UCSD-AML1 (cell line): Measurements from ENCODE around the gene C11orf42.
"Not testable (repeated sequence)": the region's sequence is repeated elsewhere in the genome, so short reads cannot be mapped to it uniquely, and the experiment has no call there.

Experiments used
- DNase-seq: peaks from one replicate; lab custom pipeline; 2025; ENCODE audit not compliant: unreplicated experiment; lab: John Stamatoyannopoulos, UW

Gene C11orf42

DNA sequence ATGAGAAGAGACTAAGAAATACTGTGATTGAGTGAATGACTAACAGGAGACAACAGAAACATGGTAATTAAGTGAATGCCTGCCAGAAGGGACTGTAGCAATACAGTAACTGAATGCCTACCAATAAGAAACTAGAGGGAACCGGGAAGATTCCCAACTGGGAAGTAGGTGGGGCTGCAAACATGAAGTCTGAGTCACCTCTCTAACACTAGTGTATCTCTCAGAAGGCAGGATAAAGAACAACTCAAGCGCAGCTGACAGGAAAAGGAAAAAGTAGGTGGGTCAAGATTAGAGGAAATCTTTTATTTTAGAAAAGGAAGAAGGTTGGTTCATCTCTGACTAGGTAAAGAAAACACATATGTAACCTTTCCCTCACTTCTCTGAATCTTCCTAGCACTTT lies 14.0 kb downstream of the C11orf42 start:
- no peak for DNase-seq

DNA sequence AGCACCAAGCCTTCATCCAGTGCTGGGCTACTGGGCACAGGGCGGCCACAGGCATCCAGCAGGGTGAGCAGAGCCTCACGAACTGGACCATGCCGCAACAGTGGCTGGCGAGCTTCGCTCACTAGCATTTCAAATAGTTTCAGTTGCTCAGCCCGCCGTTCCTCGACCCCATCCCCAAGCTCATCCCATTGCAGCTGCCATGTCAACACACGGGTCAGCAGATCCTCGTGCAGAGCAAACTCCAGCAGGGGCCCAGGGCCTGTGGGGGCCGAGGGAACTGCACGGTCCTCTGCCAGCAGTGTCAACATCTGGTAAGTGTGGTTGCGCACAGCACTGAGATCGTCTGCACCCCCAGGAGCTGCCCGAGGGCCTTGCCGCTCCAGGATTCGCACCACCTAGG lies 18.5 kb downstream of the C11orf42 start:
- DNase-seq = no peak

- DNase-seq = no peak
Observed at GRCh38 chr11:6224421-6224820, 19.1 kb downstream of the C11orf42 start.

- DNase-seq = no peak
Observed at GRCh38 chr11:6225024-6225423, 19.7 kb downstream of the C11orf42 start.

DNA sequence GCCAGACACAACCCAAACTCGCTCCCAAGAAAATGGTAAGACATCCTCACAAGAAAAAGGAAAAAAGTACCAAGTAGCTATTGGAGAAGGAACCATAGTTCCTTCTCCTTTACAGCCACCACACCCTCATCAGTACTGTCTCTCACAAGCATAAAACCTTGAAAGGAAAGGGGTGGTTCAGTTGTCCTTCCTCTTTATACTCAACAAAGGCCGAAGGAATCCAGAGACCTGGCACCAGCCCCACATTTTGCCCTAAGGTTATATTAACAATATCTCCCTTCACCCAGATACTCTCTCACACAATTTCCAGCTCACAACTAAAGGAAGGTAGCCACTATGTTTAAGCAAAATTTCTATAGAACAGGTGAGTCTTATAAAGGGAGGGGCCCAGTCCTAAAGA lies 20.5 kb downstream of the C11orf42 start:
- DNase-seq = no peak

DNA sequence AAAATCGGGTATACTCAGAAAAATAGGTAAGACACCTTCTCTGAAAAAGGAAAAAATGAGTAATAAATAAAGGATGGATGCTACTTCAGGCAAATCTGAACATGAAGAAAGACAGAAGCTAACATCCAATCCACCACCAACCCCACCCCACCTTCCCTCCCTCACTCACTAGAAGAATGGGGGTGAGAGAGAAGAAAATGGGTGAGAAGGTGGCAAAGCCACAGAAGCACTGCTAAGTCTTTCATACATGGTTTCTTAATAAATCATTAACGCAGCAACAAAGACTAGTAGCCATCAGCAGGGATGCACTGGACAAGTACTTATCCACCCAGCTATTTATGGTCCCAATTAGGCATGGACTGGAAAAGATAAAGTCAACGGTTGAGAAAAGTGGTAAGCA lies 23.2 kb downstream of the C11orf42 start:
- no peak for DNase-seq

GRCh38 chr11:6229911-6230310 lies 24.6 kb downstream of the C11orf42 start:
- DNase-seq = no peak

DNA sequence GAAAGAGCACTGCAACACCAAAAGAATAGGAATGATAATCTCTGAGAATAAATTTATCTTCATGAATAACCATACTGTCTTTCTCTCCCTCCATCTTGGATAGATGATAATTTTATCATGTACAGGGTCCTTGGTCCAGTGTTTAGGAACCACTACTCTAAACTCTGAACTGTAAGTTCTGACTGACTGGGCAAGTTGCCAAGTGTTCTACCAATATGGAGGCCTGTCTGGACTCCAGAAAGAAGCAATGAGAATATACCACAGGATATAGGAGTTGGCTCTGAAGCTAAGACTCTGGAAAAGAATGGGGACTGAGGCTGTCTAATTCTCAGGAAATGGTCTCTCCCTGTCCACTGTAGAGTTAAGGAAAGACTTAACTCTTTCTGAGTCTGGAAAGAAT lies 27.5 kb downstream of the C11orf42 start:
- DNase-seq = no peak

DNA sequence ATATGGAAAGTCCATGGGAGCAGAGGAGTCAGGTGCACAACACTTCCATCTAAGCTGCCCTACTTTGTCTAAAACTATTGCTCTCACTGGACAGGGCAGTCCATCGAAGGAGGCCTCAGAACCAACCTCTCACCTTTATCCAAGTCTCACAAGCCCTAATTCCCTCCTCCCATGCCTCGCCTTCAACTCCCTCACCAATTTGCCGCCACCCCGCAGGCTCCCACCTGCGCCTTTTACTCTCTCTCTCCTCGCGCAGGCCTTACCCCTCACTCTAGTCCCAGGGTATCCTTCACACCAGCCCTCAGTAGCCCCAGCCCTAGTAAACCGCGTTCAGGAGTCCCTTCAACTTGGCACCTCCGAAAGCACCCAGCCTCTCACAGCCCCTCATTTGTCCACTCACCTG lies 28.6 kb downstream of the C11orf42 start:
- DNase-seq = no peak

DNA sequence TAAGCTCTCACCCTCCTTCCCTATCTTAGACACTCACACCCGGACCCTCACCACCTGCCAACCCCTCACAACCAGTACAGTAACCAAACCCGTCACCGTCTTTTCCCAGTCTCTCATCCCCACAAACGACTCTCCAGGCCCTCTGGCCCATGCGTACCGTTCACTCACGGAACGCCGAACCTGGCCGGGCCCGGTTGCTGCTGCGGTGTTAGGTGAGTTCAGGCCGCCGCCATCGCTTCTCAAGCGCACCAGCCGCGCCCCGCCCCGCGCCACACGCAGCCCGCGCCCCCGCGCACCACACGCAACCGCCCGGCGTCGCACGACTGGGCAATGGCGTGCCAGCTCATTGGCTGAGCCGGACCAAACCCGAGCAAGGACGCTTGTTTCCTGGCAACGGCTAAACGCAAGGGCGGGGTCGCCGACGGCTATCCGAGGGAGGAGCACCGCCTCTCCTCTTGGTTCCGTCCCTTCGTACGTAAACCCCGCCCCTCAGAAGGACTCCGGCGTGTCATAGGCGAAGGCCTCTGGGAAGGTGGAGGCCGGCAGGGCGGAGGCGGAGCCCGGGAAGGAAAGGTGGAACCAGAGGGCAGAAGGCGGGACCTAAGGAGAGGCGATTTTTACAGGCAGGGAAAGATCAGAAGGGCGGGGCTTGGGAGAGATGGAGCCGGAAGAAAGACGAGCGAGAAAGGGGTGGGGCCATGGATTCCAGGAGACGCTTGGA lies 29.2 kb downstream of the C11orf42 start, which contains the start of gene FHIP1B:
FHIP1B (minus strand) TSS at position 250 of the 721 bp plus-strand sequence. CDS start 10,120 bp downstream, outside the sequence.
- peak; percentile 99 for DNase-seq

DNA sequence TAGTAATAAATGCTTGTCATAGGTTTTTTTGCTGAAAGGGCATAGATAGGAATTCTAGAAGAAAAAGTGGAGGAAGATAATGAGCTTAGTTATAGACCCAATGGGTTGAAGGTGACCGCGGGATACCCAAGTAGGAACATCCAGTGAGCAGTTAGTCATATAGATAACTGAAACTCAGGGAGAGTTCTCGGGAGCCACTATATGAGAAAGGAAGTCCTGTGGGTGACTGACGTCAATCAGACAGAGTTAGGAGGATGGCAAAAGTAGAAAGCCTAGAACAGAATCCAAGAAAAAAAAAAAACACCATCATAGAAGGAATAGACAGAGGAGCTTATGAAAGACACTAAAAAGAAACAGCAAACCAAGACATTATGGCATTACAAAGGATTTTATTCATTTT lies 31.9 kb downstream of the C11orf42 start:
- DNase-seq = no peak

- DNase-seq = no peak
Observed at GRCh38 chr11:6237761-6238302, 32.5 kb downstream of the C11orf42 start.

GRCh38 chr11:6238902-6239301 lies 33.5 kb downstream of the C11orf42 start, which contains the start of gene CNGA4:
CNGA4 (plus strand) TSS chr11:6239089; CDS start chr11:6239207, 118 bp downstream.
- DNase-seq = no peak

GRCh38 chr11:6240139-6240538 lies 34.8 kb downstream of the C11orf42 start:
- DNase-seq = no peak

- DNase-seq = peak; percentile 24
Observed at GRCh38 chr11:6240781-6241180, 35.4 kb downstream of the C11orf42 start.

DNA sequence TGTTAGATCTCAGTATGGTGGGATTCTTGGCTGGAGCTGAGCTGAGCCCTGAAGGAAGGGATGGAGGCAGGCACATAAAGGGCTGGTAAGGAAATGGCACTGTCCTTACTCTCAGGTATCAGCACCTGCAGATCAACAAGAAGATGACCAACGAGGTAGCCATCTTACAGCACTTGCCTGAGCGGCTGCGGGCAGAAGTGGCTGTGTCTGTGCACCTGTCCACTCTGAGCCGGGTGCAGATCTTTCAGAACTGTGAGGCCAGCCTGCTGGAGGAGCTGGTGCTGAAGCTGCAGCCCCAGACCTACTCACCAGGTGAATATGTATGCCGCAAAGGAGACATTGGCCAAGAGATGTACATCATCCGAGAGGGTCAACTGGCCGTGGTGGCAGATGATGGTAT lies 36.0 kb downstream of the C11orf42 start:
- DNase-seq = no peak

- DNase-seq = no peak
Observed at GRCh38 chr11:6245536-6245935, 40.2 kb downstream of the C11orf42 start.

DNA sequence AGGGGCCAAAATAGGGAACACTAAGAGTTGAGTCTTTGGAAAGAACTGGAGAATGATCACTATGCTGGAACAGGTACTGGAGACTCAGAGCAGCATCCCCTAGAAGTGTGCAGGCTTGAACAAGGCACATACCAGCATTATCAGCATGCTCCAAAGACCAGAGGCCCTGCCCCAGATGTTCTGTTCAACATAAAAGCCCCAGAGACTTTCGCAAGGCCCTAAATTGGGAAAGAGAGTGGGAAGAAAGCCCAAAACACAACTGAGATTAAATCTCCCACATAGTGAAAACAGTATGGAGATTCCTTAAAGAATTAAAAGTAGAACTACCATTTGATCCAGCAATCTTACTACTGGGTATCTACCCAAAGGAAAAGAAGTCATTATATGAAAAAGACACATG lies 42.9 kb downstream of the C11orf42 start:
- no peak for DNase-seq

DNA sequence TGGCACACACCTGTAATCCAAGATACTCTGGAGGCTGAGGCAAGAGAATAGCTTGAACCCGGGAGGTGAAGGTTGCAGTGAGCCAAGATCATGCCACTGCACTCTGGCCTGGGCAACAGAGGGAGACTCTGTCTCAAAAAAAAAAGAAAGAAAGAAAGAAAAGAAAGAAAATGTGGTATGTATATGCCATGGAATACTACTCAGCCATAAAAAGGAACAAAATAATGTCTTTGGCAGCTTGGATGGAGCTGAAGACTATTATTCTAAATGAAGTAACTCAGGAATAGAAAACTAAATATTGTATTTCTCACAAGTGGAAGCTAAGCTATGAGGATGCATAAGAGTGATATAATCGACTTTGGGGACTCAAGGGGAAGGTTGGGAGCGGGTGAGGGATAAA lies 43.5 kb downstream of the C11orf42 start:
- not testable (repeated sequence) for DNase-seq

DNA sequence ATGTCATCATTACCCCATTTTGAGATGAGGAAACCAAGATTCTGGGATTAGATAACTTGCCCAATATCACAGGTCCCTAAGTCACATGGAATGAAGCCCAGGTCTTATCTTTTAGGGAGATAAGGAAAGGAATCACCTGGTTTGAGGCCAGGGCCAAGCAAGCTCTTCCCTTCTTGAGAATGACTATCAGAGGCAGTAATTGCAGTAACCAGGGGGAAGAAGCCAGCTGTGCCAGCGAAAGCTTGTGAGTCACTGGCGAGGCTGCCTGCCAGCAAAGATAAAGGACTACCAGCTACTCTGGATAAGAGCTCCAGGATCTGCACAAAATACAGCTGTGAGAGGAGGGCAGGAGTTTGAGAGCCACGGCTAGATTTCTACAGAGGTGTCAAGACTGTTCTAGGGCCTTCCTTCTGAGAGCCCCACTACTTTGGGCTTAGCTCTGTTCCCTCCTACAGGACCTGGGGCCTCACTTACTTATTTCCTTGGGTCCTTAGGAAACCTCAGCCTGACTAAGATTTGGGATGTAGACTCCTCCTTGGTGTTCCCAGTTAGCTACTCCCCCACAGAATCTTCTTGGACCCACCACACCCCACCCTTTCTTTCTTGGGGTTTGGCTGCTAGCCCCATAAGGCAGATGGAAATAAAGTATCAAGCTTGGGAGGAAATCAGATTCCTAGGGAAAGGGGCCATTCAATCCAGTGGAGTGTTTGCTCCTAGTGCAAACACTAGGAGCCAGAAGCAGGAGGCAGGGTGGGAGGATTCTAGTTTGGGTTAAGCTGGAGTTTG lies 44.6 kb downstream of the C11orf42 start:
- DNase-seq = peak; percentile 25

DNA sequence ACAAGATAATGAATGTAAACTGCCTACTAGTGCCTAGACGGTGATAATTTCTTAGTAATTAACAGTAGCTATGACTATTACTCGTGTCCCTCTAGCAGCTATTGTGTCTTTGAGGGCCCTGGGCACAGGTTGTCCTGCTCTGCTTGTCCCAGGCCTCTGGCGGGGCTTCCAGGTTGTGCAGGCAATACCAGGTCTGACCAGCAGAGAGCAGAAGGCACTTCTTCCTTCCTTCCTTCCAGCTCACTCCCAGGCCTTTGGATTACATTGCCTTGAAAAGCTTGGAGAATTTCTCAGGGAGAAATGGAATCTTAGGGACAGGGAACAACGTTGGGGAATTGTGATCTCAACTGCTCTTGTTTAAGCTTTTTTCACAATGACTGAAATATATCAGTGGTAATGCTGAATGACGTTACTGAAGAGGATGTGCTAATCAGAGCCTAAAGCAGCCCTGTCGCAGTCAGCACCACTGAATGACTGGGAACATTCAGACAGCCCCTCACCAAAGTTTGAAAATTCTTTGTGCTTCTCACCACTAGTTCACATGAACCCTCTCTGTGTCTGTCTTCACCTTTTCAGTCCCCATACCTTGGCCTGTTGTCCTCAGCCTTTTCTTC lies 45.9 kb downstream of the C11orf42 start:
- peak; percentile 30 for DNase-seq
